Lower leg skin (tissue), 4 donors: ENCODE results near the gene NINL. TPM values are rescaled to one million over a fixed set of nuclear protein-coding genes. Genes with fewer than 3 reads are reported as not detected.

ENCODE experiments used
- DNase-seq, 2 donors: peaks; one replicate each; pipeline ENCODE4 v3.0.0-alpha.2; 2019; ENCODE audit warnings: low spot score in 2 of 2
- H3K4me3 ChIP-seq: fragments of 200-600 bp; sonication (generic); 2 replicates; pipeline ENCODE4 v1.5.1; 2017; ENCODE audit warnings: mild to moderate bottlenecking, low read depth; ENCODE audit not compliant: poor library complexity, severe bottlenecking
- CTCF ChIP-seq, 3 donors: fragments of 450-650 bp; IDR thresholded peaks; one replicate each; pipeline ENCODE4 v1.5.1; 2016; ENCODE audit warnings: antibody characterized with exemption in 3 of 3, mild to moderate bottlenecking in 3 of 3, moderate library complexity in 2 of 3
- POLR2A ChIP-seq, 2 donors: fragments of 450-650 bp; IDR thresholded peaks; one replicate each; pipeline ENCODE4 v1.6.1; 2016 to 2017; ENCODE audit warnings: antibody characterized with exemption in 2 of 2, mild to moderate bottlenecking in 1 of 2, moderate library complexity in 1 of 2
- WGBS, 2 donors: methylation state at CpG; one replicate each; pipeline ENCODE4 v1.1.5; 2018; 5-methylcytosine and 5-hydroxymethylcytosine counted together
- intact Hi-C: fragments of 100-400 bp; cut with DNase I; formaldehyde crosslinking; loops from one replicate; pipeline ENCODE4 v1.15.0; 2023; ENCODE audit warnings: low total_unique reads
- total RNA-seq, 4 donors: library from RNA; depleted of rRNA; stranded (reverse); fragments of >200 nt; gene quantifications; one replicate each; pipeline ENCODE4 v1.1.0, GENCODE V29; 2016

Gene NINL
- total RNA-seq, 4 donors from 2014 or later: 2.1 to 4.7 (median 3.7) TPM

DNA sequence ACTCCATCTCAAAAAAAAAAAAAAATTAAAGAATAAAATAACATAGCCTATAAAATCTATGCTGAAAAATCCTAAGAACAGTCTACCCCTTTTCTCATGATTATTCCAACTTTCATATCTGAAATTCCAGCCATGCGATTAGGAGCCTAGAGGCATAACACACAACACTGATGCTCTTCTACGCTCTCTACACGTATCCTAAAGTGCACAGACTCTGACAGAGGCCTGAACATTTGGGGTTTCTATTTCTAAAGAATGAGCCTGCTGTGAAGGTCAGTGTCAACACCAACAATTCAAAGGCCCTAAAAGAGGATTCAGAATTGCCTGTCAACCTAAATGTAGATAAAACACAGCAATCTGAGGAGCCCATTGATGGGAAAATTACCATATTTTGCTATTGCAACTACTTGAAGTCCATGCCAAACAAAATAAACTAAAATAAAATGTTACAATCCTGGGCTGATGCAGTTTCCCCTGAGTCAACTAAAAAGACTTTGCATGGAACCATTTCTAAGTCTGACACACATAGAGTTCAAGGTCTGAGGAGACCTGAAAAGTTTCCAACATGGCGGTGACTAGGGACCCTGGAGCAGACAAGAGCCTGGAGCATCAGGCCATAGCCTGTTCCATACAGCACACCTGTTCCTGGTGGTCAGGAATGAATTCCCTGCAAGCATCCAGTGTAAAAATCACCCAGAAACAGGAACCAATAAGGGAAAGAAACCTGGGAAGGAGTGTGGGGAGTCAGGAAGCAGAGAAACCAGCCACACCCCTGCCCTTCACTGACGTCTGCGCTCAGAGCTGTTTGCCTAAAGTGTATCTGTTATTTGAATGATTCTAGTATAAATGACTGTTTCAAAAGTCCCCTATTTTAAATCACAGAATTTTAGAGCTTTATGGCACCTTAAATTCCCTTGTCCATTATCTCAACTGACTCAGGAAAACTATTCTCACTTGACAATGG lies 11.8 kb downstream of the NINL start:
- intact Hi-C loops: no loop called here

DNA sequence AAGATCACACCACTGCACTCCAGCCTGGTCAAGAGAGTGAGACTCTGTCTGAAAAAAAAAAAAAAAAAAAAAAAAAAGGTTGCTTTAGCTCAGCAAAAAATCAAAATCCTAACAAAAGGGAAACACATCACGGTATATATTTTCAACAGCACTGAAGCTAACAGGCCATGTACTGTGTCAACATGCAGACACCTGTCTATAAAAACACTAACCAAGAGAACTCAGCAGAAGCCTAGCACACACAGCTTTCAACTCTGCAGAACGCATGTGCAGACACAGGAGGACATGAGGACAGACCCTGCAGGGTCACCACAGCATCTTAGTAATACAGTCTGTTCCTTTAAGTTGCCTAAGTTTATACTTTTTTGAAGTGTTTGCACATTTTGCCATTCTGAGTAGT lies 13.5 kb downstream of the NINL start:
- intact Hi-C loops: no loop called here
- no peak overlapping the region for H3K4me3 ChIP-seq
- DNase-seq: no peak
- 85 to 88% methylated on average over 2 of the region's 2 CpGs for WGBS, 2 donors
- TF ChIP-seq CTCF (IDR thresholded peaks at IDR 0.05) (no peak), POLR2A (IDR thresholded peaks at IDR 0.05) (no peak)

More for the DNA sequence above, 11.8 kb downstream of the NINL start:
- WGBS, 2 donors: 84 to 86% methylated on average over 6 of the region's 6 CpGs
- TF ChIP-seq CTCF (IDR thresholded peaks at IDR 0.05): no peak
- TF ChIP-seq POLR2A (IDR thresholded peaks at IDR 0.05): no peak
- no peak for DNase-seq
- H3K4me3 ChIP-seq: no peak overlapping the region

- no peak for DNase-seq
- H3K4me3 ChIP-seq: no peak overlapping the region
- intact Hi-C loops: no loop called here
- TF ChIP-seq POLR2A (IDR thresholded peaks at IDR 0.05) (no peak), CTCF (IDR thresholded peaks at IDR 0.05) (no peak)
- 70 to 91% methylated on average over 2 of the region's 2 CpGs for WGBS, 2 donors
These were observed 14.1 kb downstream of the NINL start for GRCh38 chr20:25571240-25571639.

DNA sequence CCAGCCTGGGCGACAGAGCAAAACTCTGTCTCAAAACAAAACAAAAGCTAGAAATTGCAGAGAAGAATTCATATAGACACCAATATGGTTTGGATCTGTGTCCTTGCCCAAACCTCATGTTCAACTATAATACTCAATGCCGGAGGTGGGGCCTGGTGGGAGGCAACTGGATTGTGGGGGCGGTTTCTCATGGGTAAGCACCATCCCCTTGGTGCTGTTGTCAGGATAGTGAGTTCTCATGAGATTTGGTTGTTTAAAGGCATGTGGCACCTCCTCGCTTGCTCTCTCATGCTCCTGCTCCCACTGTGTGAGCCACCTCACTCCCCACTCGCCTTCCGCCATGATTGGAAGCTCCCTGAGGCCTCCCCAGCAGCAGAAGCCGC lies 15.2 kb downstream of the NINL start:
- no peak for DNase-seq
- H3K4me3 ChIP-seq: no peak overlapping the region
- TF ChIP-seq CTCF (IDR thresholded peaks at IDR 0.05) (no peak), POLR2A (IDR thresholded peaks at IDR 0.05) (no peak)
- 97 to 98% methylated on average over 7 of the region's 7 CpGs for WGBS, 2 donors
- intact Hi-C loops: no loop called here

DNA sequence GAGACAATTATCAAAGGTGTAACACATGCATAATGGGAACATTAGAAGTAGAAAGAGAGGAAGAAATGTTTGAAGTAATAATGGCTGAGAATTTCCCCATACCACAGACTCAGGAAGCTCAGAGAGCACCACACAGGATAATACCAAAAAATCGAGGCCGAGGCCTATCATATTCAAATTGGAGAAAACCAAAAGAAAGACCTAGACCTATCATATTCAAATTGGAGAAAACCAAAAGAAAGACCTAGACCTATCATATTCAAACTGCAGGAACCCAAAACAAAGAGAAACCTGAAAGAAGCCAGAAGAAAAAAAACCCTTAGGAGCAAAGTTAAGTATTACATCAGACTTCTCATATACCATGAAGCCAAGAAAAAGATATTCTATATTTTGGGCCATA lies 18.0 kb downstream of the NINL start:
- TF ChIP-seq POLR2A (IDR thresholded peaks at IDR 0.05) (no peak), CTCF (IDR thresholded peaks at IDR 0.05) (no peak)
- no peak overlapping the region for H3K4me3 ChIP-seq
- no peak for DNase-seq
- intact Hi-C loops: no loop called here
- WGBS, 2 donors: 94% methylated on average over 2 of the region's 2 CpGs
